ENCODE data around the gene MRPL23. TPM values are rescaled to one million over a fixed set of nuclear protein-coding genes. Genes with fewer than 3 reads are reported as not detected.

The MRPL23 gene
- total RNA-seq, 1 experiment from 2014 or later = 15.0 TPM

DNA sequence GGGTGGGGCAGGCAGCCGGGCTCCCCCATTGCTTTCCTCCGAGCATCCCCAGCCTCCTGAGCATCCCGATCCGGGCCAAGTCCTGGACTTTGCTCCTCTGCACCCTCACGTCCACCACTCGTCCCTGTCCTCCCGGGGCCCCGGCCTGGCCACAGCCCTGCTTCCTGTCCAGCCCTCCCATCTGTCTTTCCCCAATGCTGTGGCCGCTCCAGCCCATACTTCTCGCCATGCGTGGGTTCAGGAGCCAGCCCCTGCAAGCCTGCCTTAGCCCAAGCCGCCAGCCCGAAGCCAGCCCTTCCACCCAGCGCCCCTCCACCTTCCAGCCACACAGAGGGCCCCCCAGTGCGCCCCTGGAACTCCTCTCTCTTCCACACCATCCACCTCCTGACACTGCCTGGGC, 23.8 kb downstream of the MRPL23 start:
- Histone ChIP-seq H3K27me3 (replicated peaks; ENCODE audit: control insufficient read depth, insufficient read depth, low read length) (no peaks in the 10 kb centered on the region), H3K36me3 (ENCODE audit: control insufficient read depth, insufficient read depth, low read length) (no peaks in the 10 kb centered on the region), H3K4me1 (no peaks in the 10 kb centered on the region), H3K9me3 (no peaks in the 10 kb centered on the region), H3K4me3 (ENCODE audit: low read depth, low read length) (no peak overlapping the region)
- no TSS peak for BruUV-seq (replicated peaks)
- Mint-ChIP-seq H3K9me3 (ENCODE audit: unreplicated experiment) (no peaks in the 10 kb centered on the region), H3K27ac (ENCODE audit: unreplicated experiment) (no peak overlapping the region), H3K27me3 (ENCODE audit: insufficient read depth, unreplicated experiment) (no peaks in the 10 kb centered on the region), H3K4me1 (ENCODE audit: low read depth, unreplicated experiment) (no peaks in the 10 kb centered on the region), H3K4me3 (ENCODE audit: unreplicated experiment) (no peak overlapping the region), H3K36me3 (ENCODE audit: insufficient read depth, unreplicated experiment) (no peaks in the 10 kb centered on the region)
- TF ChIP-seq, protein P1, sequence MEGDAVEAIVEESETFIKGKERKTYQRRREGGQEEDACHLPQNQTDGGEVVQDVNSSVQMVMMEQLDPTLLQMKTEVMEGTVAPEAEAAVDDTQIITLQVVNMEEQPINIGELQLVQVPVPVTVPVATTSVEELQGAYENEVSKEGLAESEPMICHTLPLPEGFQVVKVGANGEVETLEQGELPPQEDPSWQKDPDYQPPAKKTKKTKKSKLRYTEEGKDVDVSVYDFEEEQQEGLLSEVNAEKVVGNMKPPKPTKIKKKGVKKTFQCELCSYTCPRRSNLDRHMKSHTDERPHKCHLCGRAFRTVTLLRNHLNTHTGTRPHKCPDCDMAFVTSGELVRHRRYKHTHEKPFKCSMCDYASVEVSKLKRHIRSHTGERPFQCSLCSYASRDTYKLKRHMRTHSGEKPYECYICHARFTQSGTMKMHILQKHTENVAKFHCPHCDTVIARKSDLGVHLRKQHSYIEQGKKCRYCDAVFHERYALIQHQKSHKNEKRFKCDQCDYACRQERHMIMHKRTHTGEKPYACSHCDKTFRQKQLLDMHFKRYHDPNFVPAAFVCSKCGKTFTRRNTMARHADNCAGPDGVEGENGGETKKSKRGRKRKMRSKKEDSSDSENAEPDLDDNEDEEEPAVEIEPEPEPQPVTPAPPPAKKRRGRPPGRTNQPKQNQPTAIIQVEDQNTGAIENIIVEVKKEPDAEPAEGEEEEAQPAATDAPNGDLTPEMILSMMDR (IDR thresholded peaks at IDR 0.05; ENCODE audit: insufficient read depth in 1 of 2, low read depth in 1 of 2, low read length in 1 of 2, severe bottlenecking in 1 of 2, unreplicated experiment in 1 of 2) = no peak
- DNase-seq = no peak
- ChIA-PET CTCF (interaction anchor here (1.0 kb wide), 1 partner anchor 181 kb away, joined by 3 read pairs; no protein-coding TSS in a partner anchor), POLR2A (no interaction called here)
- intact Hi-C loops (cut with micrococcal nuclease; ENCODE audit: unreplicated experiment) = no loop called here

DNA sequence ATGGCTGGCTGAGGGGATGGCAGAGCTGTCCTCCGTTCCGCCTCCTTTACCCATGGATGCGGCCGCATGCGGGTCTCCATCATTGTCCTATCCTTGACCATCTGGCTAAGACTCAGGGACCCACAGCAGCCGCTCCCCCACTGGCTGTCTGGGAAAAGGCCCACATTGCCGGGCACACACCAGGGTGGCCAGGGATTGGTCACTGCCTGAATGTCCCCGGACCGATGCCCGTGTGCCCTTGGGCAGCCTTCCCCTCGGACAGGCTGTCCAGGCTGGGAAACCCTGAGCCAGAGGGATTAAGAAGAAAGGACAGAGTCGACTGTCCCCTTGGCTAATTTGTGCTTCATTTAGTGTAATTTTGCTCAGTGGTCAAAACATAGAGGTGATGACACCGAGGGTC, 28.1 kb downstream of the MRPL23 start:
- Mint-ChIP-seq H3K4me3 (ENCODE audit: unreplicated experiment) (no peak overlapping the region), H3K27ac (ENCODE audit: unreplicated experiment) (no peak overlapping the region), H3K9me3 (ENCODE audit: unreplicated experiment) (no peaks in the 10 kb centered on the region), H3K36me3 (ENCODE audit: insufficient read depth, unreplicated experiment) (no peaks in the 10 kb centered on the region), H3K27me3 (ENCODE audit: insufficient read depth, unreplicated experiment) (no peaks in the 10 kb centered on the region), H3K4me1 (ENCODE audit: low read depth, unreplicated experiment) (no peaks in the 10 kb centered on the region)
- ChIA-PET POLR2A (no interaction called here), CTCF (no interaction called here)
- Histone ChIP-seq H3K36me3 (ENCODE audit: control insufficient read depth, insufficient read depth, low read length) (no peaks in the 10 kb centered on the region), H3K4me1 (no peaks in the 10 kb centered on the region), H3K4me3 (ENCODE audit: low read depth, low read length) (no peak overlapping the region), H3K27me3 (replicated peaks; ENCODE audit: control insufficient read depth, insufficient read depth, low read length) (no peaks in the 10 kb centered on the region), H3K9me3 (no peaks in the 10 kb centered on the region)
- intact Hi-C loops (cut with micrococcal nuclease; ENCODE audit: unreplicated experiment) = no loop called here
- TF ChIP-seq, protein P1 (IDR thresholded peaks at IDR 0.05; ENCODE audit: insufficient read depth in 1 of 2, low read depth in 1 of 2, low read length in 1 of 2, severe bottlenecking in 1 of 2, unreplicated experiment in 1 of 2) = no peak
- no TSS peak for BruUV-seq (replicated peaks)
- no peak for DNase-seq

- Mint-ChIP-seq H3K4me3 (ENCODE audit: unreplicated experiment) (no peak overlapping the region), H3K4me1 (ENCODE audit: low read depth, unreplicated experiment) (no peaks in the 10 kb centered on the region), H3K36me3 (ENCODE audit: insufficient read depth, unreplicated experiment) (no peaks in the 10 kb centered on the region), H3K9me3 (ENCODE audit: unreplicated experiment) (no peaks in the 10 kb centered on the region), H3K27me3 (ENCODE audit: insufficient read depth, unreplicated experiment) (no peaks in the 10 kb centered on the region), H3K27ac (ENCODE audit: unreplicated experiment) (no peak overlapping the region)
- POLR2A ChIA-PET = interaction anchor here (0.7 to 1.4 kb wide), 3 partner anchors 9 to 224 kb away, joined by 4 to 8 read pairs (median 8); no protein-coding TSS in a partner anchor
- Histone ChIP-seq H3K27me3 (replicated peaks; ENCODE audit: control insufficient read depth, insufficient read depth, low read length) (no peaks in the 10 kb centered on the region), H3K4me3 (ENCODE audit: low read depth, low read length) (no peak overlapping the region), H3K9me3 (no peaks in the 10 kb centered on the region), H3K36me3 (ENCODE audit: control insufficient read depth, insufficient read depth, low read length) (no peaks in the 10 kb centered on the region), H3K4me1 (no peaks in the 10 kb centered on the region)
- no TSS peak for BruUV-seq (replicated peaks)
- CTCF ChIA-PET = interaction anchor here (1.1 kb wide), 1 partner anchor 9 kb away, joined by 3 read pairs; no protein-coding TSS in a partner anchor
- intact Hi-C loops (cut with micrococcal nuclease; ENCODE audit: unreplicated experiment) = no loop called here
- TF ChIP-seq, protein P1 (IDR thresholded peaks at IDR 0.05; ENCODE audit: insufficient read depth in 1 of 2, low read depth in 1 of 2, low read length in 1 of 2, severe bottlenecking in 1 of 2, unreplicated experiment in 1 of 2) = no peak
- DNase-seq = no peak
Observed at GRCh38 chr11:1978720-1979473, 31.8 kb downstream of the MRPL23 start.
